NB4 (cell line): ENCODE measurements around the gene YAF2.

Experiments used
- CTCF ChIP-seq: IDR thresholded peaks from one replicate; pipeline ENCODE4 v1.5.1; 2012; ENCODE audit warnings: low read depth, low read length
- MAX ChIP-seq: IDR thresholded peaks from 2 replicates; pipeline ENCODE4 v1.6.1; 2011; ENCODE audit warnings: low read depth, low read length
- MYC ChIP-seq: IDR thresholded peaks from 2 replicates; pipeline ENCODE4 v1.6.1; 2011; ENCODE audit warnings: low read depth, low read length
- POLR2A ChIP-seq: IDR thresholded peaks from 2 replicates; pipeline ENCODE4 v1.6.1; 2011; ENCODE audit warnings: mild to moderate bottlenecking; ENCODE audit not compliant: insufficient read length; ENCODE audit errors: extremely low read depth

GRCh38 chr12:42140901-42141300 lies 97.1 kb downstream of the YAF2 start:
- no peak for TF ChIP-seq POLR2A
- no peak for TF ChIP-seq CTCF
- TF ChIP-seq MAX: no peak
- no peak for TF ChIP-seq MYC
